H1 (cell line): ENCODE data around the gene KATNBL1. TPM values are rescaled to one million over a fixed set of nuclear protein-coding genes. Genes with fewer than 3 reads are reported as not detected.

ENCODE experiments used
- CTCF ChIA-PET: fragments of 300-600 bp; sonication (Branson Sonifier 250); formaldehyde crosslinking; loops from one replicate; lab custom pipeline; 2021; ENCODE audit not compliant: partially characterized antibody; lab: Charles Lee
- POLR2A ChIA-PET: fragments of 300-600 bp; sonication (Branson Sonifier 250); formaldehyde crosslinking; loops from one replicate; lab custom pipeline; 2021; ENCODE audit warnings: inconsistent platforms; ENCODE audit not compliant: partially characterized antibody; lab: Charles Lee
- DNase-seq, 2 experiments: peaks; one replicate each; pipeline versions ENCODE4 v3.0.0 to v3.0.0-alpha.2; 2010 to 2022; ENCODE audit warnings: low spot score in 2 of 2, low read depth in 1 of 2, mixed read lengths in 1 of 2
- FAIRE-seq: peaks from 2 replicates; lab custom pipeline; 2011; peaks lifted over from hg19 to GRCh38; lab: Jason Lieb, UNC
- H2AFZ ChIP-seq: 2 replicates; pipeline ENCODE4 v1.8.1; 2012; ENCODE audit warnings: low read length, inconsistent platforms
- H2AK5ac ChIP-seq: 2 replicates; pipeline ENCODE4 v1.6.1; 2013; ENCODE audit warnings: low read depth, low read length
- H2BK120ac ChIP-seq: replicated peaks from 2 replicates; pipeline ENCODE3; 2013; ENCODE audit warnings: low read depth, low read length, inconsistent platforms
- H2BK12ac ChIP-seq: 2 replicates; pipeline ENCODE4 v1.6.1; 2013; ENCODE audit warnings: low read depth, low read length
- H2BK15ac ChIP-seq: 2 replicates; pipeline ENCODE4 v1.6.1; 2013; ENCODE audit warnings: low read length
- H2BK20ac ChIP-seq: 2 replicates; pipeline ENCODE4 v1.6.1; 2013; ENCODE audit warnings: low read length
- H2BK5ac ChIP-seq: 2 replicates; pipeline ENCODE4 v1.6.1; 2013; ENCODE audit warnings: low read depth, low read length
- H3K14ac ChIP-seq: 2 replicates; pipeline ENCODE4 v1.6.1; 2013; ENCODE audit warnings: inconsistent platforms; ENCODE audit not compliant: insufficient read length
- H3K18ac ChIP-seq: 2 replicates; pipeline ENCODE4 v1.6.1; 2013; ENCODE audit warnings: low read length; ENCODE audit errors: extremely low read depth
- H3K23ac ChIP-seq: 2 replicates; pipeline ENCODE4 v1.6.1; 2013; ENCODE audit warnings: inconsistent platforms; ENCODE audit not compliant: insufficient read length
- H3K23me2 ChIP-seq: 2 replicates; pipeline ENCODE4 v1.6.1; 2013; ENCODE audit warnings: low read depth, low read length
- H3K27ac ChIP-seq: 2 replicates; pipeline ENCODE4 v1.6.1; 2011; ENCODE audit warnings: low read depth, low read length, inconsistent platforms
- H3K27me3 ChIP-seq, 4 experiments: replicated peaks in 1 of 4; 1 replicate in 1 of 4; 2 replicates in 3 of 4; pipeline versions ENCODE4 v1.6.1 to v1.8.1; 2011 to 2013; ENCODE audit warnings: low read length in 3 of 4, mild to moderate bottlenecking in 3 of 4, inconsistent platforms in 2 of 4, mixed read lengths in 2 of 4, moderate library complexity in 1 of 4; ENCODE audit not compliant: control insufficient read depth in 3 of 4, insufficient read depth in 3 of 4; ENCODE audit errors: extremely low read depth in 1 of 4
- H3K36me3 ChIP-seq, 4 experiments: 2 replicates each; pipeline versions ENCODE4 v1.6.1 to v1.8.1; 2011 to 2013; ENCODE audit warnings: mild to moderate bottlenecking in 4 of 4, low read length in 3 of 4, moderate library complexity in 2 of 4, control low read depth in 1 of 4, inconsistent platforms in 1 of 4; ENCODE audit not compliant: insufficient read depth in 4 of 4, control insufficient read depth in 2 of 4
- H3K4ac ChIP-seq: replicated peaks from 2 replicates; pipeline ENCODE3; 2013; ENCODE audit warnings: low read length, low read depth, mixed read lengths, inconsistent platforms; ENCODE audit not compliant: insufficient read length
- H3K4me1 ChIP-seq, 4 experiments: replicated peaks in 1 of 4; 1 replicate in 1 of 4; 2 replicates in 3 of 4; pipeline versions ENCODE4 v1.6.1 to v1.8.1; 2011 to 2013; ENCODE audit warnings: low read length in 3 of 4, inconsistent platforms in 2 of 4, mixed read lengths in 1 of 4; ENCODE audit not compliant: insufficient read depth in 4 of 4, control insufficient read depth in 3 of 4
- H3K4me2 ChIP-seq, 2 experiments: 2 replicates each; pipeline versions ENCODE4 v1.6.1 to v1.8.1; 2011 to 2013; ENCODE audit warnings: low read depth in 2 of 2, low read length in 2 of 2, control low read depth in 1 of 2, inconsistent platforms in 1 of 2, mild to moderate bottlenecking in 1 of 2; ENCODE audit not compliant: insufficient read depth in 1 of 2
- H3K4me3 ChIP-seq, 4 experiments: fragments of 200-600, 300-600 bp in 1 of 4; sonication (generic), shearing (Covaris generic), sonication (Bioruptor Twin) in 1 of 4; 2 replicates each; pipeline versions ENCODE4 v1.5.1 to v1.8.1; 2011 to 2016; ENCODE audit warnings: low read length in 4 of 4, low read depth in 3 of 4, control low read depth in 2 of 4, inconsistent platforms in 2 of 4, mild to moderate bottlenecking in 2 of 4, mixed read lengths in 1 of 4, moderate library complexity in 1 of 4; ENCODE audit not compliant: insufficient read depth in 2 of 4; ENCODE audit errors: extremely low read depth in 1 of 4
- H3K56ac ChIP-seq: replicated peaks from 2 replicates; pipeline ENCODE3; 2013; ENCODE audit warnings: low read depth, mild to moderate bottlenecking, mixed read lengths, low read length, inconsistent platforms; ENCODE audit not compliant: insufficient read length
- H3K79me1 ChIP-seq: 2 replicates; pipeline ENCODE4 v1.6.1; 2013; ENCODE audit warnings: low read depth, low read length, control low read depth
- H3K79me2 ChIP-seq, 2 experiments: 2 replicates each; pipeline versions ENCODE4 v1.6.1 to v1.8.1; 2012 to 2013; ENCODE audit warnings: low read length in 2 of 2, mild to moderate bottlenecking in 2 of 2, inconsistent platforms in 1 of 2; ENCODE audit not compliant: insufficient read depth in 2 of 2, control insufficient read depth in 1 of 2
- H3K9ac ChIP-seq, 4 experiments: replicated peaks in 1 of 4; 1 replicate in 1 of 4; 2 replicates in 3 of 4; pipeline versions ENCODE4 v1.6.1 to v1.8.1; 2011 to 2013; ENCODE audit warnings: low read depth in 3 of 4, low read length in 3 of 4, control low read depth in 2 of 4, mild to moderate bottlenecking in 2 of 4, moderate library complexity in 2 of 4, inconsistent platforms in 1 of 4; ENCODE audit errors: extremely low read depth in 1 of 4
- H3K9me3 ChIP-seq, 2 experiments: 2 replicates each; pipeline versions ENCODE4 v1.6.1 to v1.8.1; 2012 to 2013; ENCODE audit warnings: mild to moderate bottlenecking in 2 of 2, moderate library complexity in 2 of 2, control low read depth in 1 of 2, inconsistent platforms in 1 of 2, low read depth in 1 of 2, low read length in 1 of 2, mixed read lengths in 1 of 2; ENCODE audit not compliant: insufficient read depth in 2 of 2
- H4K20me1 ChIP-seq, 2 experiments: replicated peaks in 1 of 2; 2 replicates each; pipeline versions ENCODE3 to v1.8.1; 2011 to 2013; ENCODE audit warnings: inconsistent platforms in 2 of 2, low read length in 2 of 2, mild to moderate bottlenecking in 1 of 2; ENCODE audit not compliant: insufficient read depth in 2 of 2, control insufficient read depth in 1 of 2
- H4K5ac ChIP-seq: 2 replicates; pipeline ENCODE4 v1.6.1; 2013; ENCODE audit warnings: low read length, low read depth, mixed read lengths, inconsistent platforms; ENCODE audit not compliant: insufficient read length
- H4K8ac ChIP-seq: 2 replicates; pipeline ENCODE4 v1.8.0; 2013; ENCODE audit warnings: mild to moderate bottlenecking, moderate library complexity, low read length, inconsistent platforms; ENCODE audit not compliant: insufficient read depth; ENCODE audit errors: extremely low read depth
- H4K91ac ChIP-seq: replicated peaks from 2 replicates; pipeline ENCODE3; 2013; ENCODE audit warnings: low read length, mixed read lengths, inconsistent platforms; ENCODE audit not compliant: insufficient read length
- BCL11A ChIP-seq, 2 experiments: IDR thresholded peaks; one replicate each; pipeline ENCODE4 v1.6.1; 2011; ENCODE audit warnings: low read depth in 2 of 2, low read length in 2 of 2, mild to moderate bottlenecking in 2 of 2
- E2F6 ChIP-seq: IDR thresholded peaks from 2 replicates; pipeline ENCODE4 v1.6.1; 2012; ENCODE audit warnings: inconsistent platforms
- FOSL1 ChIP-seq: IDR thresholded peaks from 2 replicates; pipeline ENCODE4 v1.6.1; 2011; ENCODE audit warnings: mild to moderate bottlenecking, low read depth, low read length, moderate library complexity; ENCODE audit not compliant: insufficient read depth
- HDAC6 ChIP-seq: IDR thresholded peaks from one replicate; pipeline ENCODE4 v1.7.1; 2012; ENCODE audit warnings: low read depth, mild to moderate bottlenecking, inconsistent platforms, low read length, moderate library complexity
- JUN ChIP-seq: IDR thresholded peaks from 2 replicates; pipeline ENCODE4 v1.6.1; 2011; ENCODE audit warnings: low read depth, mild to moderate bottlenecking, improper control_type of control experiment, low read length
- JUND ChIP-seq: IDR thresholded peaks from 2 replicates; pipeline ENCODE4 v1.6.1; 2011; ENCODE audit warnings: mild to moderate bottlenecking, improper control_type of control experiment, low read length
- KDM1A ChIP-seq: fragments of 200-600, 300-600 bp; sonication (generic); IDR thresholded peaks from 2 replicates; pipeline ENCODE4 v1.7.1; 2016; ENCODE audit warnings: mild to moderate bottlenecking, low read length, borderline replicate concordance
- POLR2A ChIP-seq, 2 experiments: IDR thresholded peaks; 1 replicate in 1 of 2; 2 replicates in 1 of 2; pipeline ENCODE4 v1.6.1; 2011; ENCODE audit warnings: low read depth in 2 of 2, low read length in 2 of 2, mild to moderate bottlenecking in 2 of 2; ENCODE audit errors: control extremely low read depth in 1 of 2
- RAD21 ChIP-seq, 2 experiments: IDR thresholded peaks in 1 of 2; conservative IDR thresholded peaks in 1 of 2; 2 replicates each; pipeline ENCODE4 v1.6.1; 2011; ENCODE audit warnings: low read depth in 2 of 2, low read length in 2 of 2, improper control_type of control experiment in 1 of 2, inconsistent platforms in 1 of 2, mild to moderate bottlenecking in 1 of 2, moderate library complexity in 1 of 2
- SP2 ChIP-seq: IDR thresholded peaks from 2 replicates; pipeline ENCODE4 v1.6.1; 2012; ENCODE audit warnings: mild to moderate bottlenecking, low read length, inconsistent platforms
- SP4 ChIP-seq: IDR thresholded peaks from 2 replicates; pipeline ENCODE4 v1.6.1; 2012; ENCODE audit warnings: low read length, inconsistent platforms
- SRF ChIP-seq: IDR thresholded peaks from 2 replicates; pipeline ENCODE4 v1.6.1; 2011; ENCODE audit warnings: mild to moderate bottlenecking, low read depth, low read length, moderate library complexity
- ZNF274 ChIP-seq: IDR thresholded peaks from 2 replicates; pipeline ENCODE4 v1.7.0; 2012; ENCODE audit warnings: low read length, borderline replicate concordance; ENCODE audit errors: extremely low read depth
- WGBS, 2 experiments: shearing (Covaris generic) in 1 of 2; methylation state at CpG; one replicate each; pipeline versions ENCODE4 v1.1.6 to v1.1.7; 2013 to 2015; ENCODE audit warnings: low lambda C conversion rate in 2 of 2, mixed read lengths in 2 of 2, inconsistent platforms in 1 of 2, low coverage in 1 of 2, missing lambda C conversion rate in 1 of 2; ENCODE audit not compliant: insufficient replicate concordance in 2 of 2, insufficient coverage in 1 of 2, insufficient read length in 1 of 2; ENCODE audit errors: extremely low coverage in 1 of 2, missing lambda C conversion rate in 1 of 2; 5-methylcytosine and 5-hydroxymethylcytosine counted together
- polyA plus RNA-seq, 7 experiments: library from polyadenylated mRNA; depleted of rRNA in 3 of 7; stranded (reverse) in 5 of 7; unstranded in 2 of 7; fragments of >200 nt in 5 of 7; fragments of 200-250 nt in 2 of 7; gene quantifications; 1 replicate in 5 of 7; 2 replicates in 1 of 7; 4 replicates in 1 of 7; pipeline versions ENCODE4 v1.2.1 to v1.2.3, GENCODE V29; 2011 to 2013; ENCODE audit warnings: missing spikeins in 2 of 7, mixed read lengths in 2 of 7
- total RNA-seq: library from RNA; stranded (reverse); fragmentation: NEBNext Ultra II Directional; extraction: Animal tissue kit (Norgen Biotek cat#: 25700); gene quantifications from 2 replicates; pipeline ENCODE4 v1.2.1, GENCODE V29; 2021

The KATNBL1 gene
- total and polyA plus RNA-seq, 2 of the 8 experiments (the other 6 are each of a cell fraction or from before 2014, with no cell fraction given), result 14.2 to 51.4 TPM

- H2BK120ac ChIP-seq, result no peak overlapping the region
- H3K27me3 ChIP-seq, result no peaks in the 10 kb centered on the region
- no peak overlapping the region for H3K4me3 ChIP-seq
- CTCF ChIA-PET, result interaction anchor here (0.9 to 1.7 kb wide), 4 partner anchors 19 to 129 kb away, joined by 4 to 5 read pairs (median 4); no protein-coding TSS in a partner anchor
- WGBS, 2 experiments, result 55% methylated on average over 2 of the region's 2 CpGs; no CpG with 5 or more reads in 1 of the 2 experiments
- no peak overlapping the region for H3K4me2 ChIP-seq
- FAIRE-seq (no peak), DNase-seq (no peak)
- H3K23me2 ChIP-seq, result no peaks in the 10 kb centered on the region
- H3K4ac ChIP-seq, result no peak overlapping the region
- no peaks in the 10 kb centered on the region for H4K20me1 ChIP-seq
- H3K9me3 ChIP-seq, result no peaks in the 10 kb centered on the region
- no peaks in the 10 kb centered on the region for H3K79me2 ChIP-seq
- no peak overlapping the region for H2BK12ac ChIP-seq
- no peak overlapping the region for H3K14ac ChIP-seq
- no peaks in the 10 kb centered on the region; a peak in 1 of 7 replicates for H3K4me1 ChIP-seq
- no peak for TF ChIP-seq E2F6
- no peak for TF ChIP-seq FOSL1
- no peak for TF ChIP-seq JUN
- TF ChIP-seq POLR2A (IDR thresholded peaks at IDR 0.05; ENCODE audit: control extremely low read depth in 1 of 2, low read depth in 2 of 2, low read length in 2 of 2), result no peak
- TF ChIP-seq JUND, result no peak
- no peak for TF ChIP-seq SP2
- no peak for TF ChIP-seq SRF
- TF ChIP-seq BCL11A (IDR thresholded peaks at IDR 0.05; ENCODE audit: low read depth in 2 of 2, low read length in 2 of 2), result no peak
- TF ChIP-seq RAD21 (IDR thresholded peaks at IDR 0.05 in 1 of 2, conservative IDR thresholded peaks at IDR 0.05 in 1 of 2; ENCODE audit: low read depth in 2 of 2, low read length in 2 of 2), result no peak
- TF ChIP-seq SP4, result no peak
- TF ChIP-seq HDAC6, result no peak
- no peak for TF ChIP-seq KDM1A
- TF ChIP-seq ZNF274, result no peak
- TF ChIP-seq, all 59 proteins: peak for 0
- no peak overlapping the region for H2BK5ac ChIP-seq
- H4K91ac ChIP-seq, result no peak overlapping the region
- H2BK20ac ChIP-seq, result no peak overlapping the region
- H2BK15ac ChIP-seq, result no peak overlapping the region
- no peak overlapping the region for H2AFZ ChIP-seq
- H2AK5ac ChIP-seq, result no peak overlapping the region
- POLR2A ChIA-PET, result interaction anchor here (0.7 kb wide), 1 partner anchor 11 kb away, joined by 3 read pairs; no protein-coding TSS in a partner anchor
- H3K27ac ChIP-seq, result no peak overlapping the region
- H3K23ac ChIP-seq, result no peak overlapping the region
- H3K18ac ChIP-seq, result no peak overlapping the region
- H3K79me1 ChIP-seq, result no peaks in the 10 kb centered on the region
- H4K8ac ChIP-seq, result no peak overlapping the region
- no peak overlapping the region for H4K5ac ChIP-seq
- no peaks in the 10 kb centered on the region for H3K36me3 ChIP-seq
- no peak overlapping the region for H3K9ac ChIP-seq
- H3K56ac ChIP-seq, result no peak overlapping the region
Observed at GRCh38 chr15:34114215-34114614, 95.7 kb downstream of the KATNBL1 start.
